Measurements from ENCODE around the gene PARN.
"Not testable (repeated sequence)": the region's sequence is repeated elsewhere in the genome, so short reads cannot be mapped to it uniquely, and the experiment has no call there.

The PARN gene

GRCh38 chr16:14574698-14575415 lies 55.2 kb downstream of the PARN start:
- not testable (repeated sequence) for DNase-seq (ENCODE audit: low read depth in 2 of 2)

- DNase-seq (ENCODE audit: low read depth in 2 of 2): no peak
Observed at GRCh38 chr16:14572535-14572934, 57.5 kb downstream of the PARN start.

GRCh38 chr16:14569213-14569612 lies 60.8 kb downstream of the PARN start:
- no peak for DNase-seq (ENCODE audit: low read depth in 2 of 2)

- DNase-seq (ENCODE audit: low read depth in 2 of 2): no peak
Observed at GRCh38 chr16:14566599-14566998, 63.5 kb downstream of the PARN start.

GRCh38 chr16:14565688-14566025 lies 64.4 kb downstream of the PARN start:
- DNase-seq (ENCODE audit: low read depth in 2 of 2): no peak

GRCh38 chr16:14564861-14565687 lies 65.0 kb downstream of the PARN start:
- no peak for DNase-seq (ENCODE audit: low read depth in 2 of 2)

- DNase-seq (ENCODE audit: low read depth in 2 of 2): no peak
Observed at GRCh38 chr16:14564323-14564722, 65.7 kb downstream of the PARN start.

GRCh38 chr16:14562691-14563491 lies 67.2 kb downstream of the PARN start:
- no peak for DNase-seq (ENCODE audit: low read depth in 2 of 2)

GRCh38 chr16:14560523-14560922 lies 69.5 kb downstream of the PARN start:
- no peak for DNase-seq (ENCODE audit: low read depth in 2 of 2)

GRCh38 chr16:14559809-14560241 lies 70.2 kb downstream of the PARN start:
- no peak for DNase-seq (ENCODE audit: low read depth in 2 of 2)

GRCh38 chr16:14553447-14553846 lies 76.6 kb downstream of the PARN start:
- no peak for DNase-seq (ENCODE audit: low read depth in 2 of 2)

- no peak for DNase-seq (ENCODE audit: low read depth in 2 of 2)
Observed at GRCh38 chr16:14549789-14550153, 80.3 kb downstream of the PARN start.

- DNase-seq (ENCODE audit: low read depth in 2 of 2): no peak
Observed at GRCh38 chr16:14548933-14549788, 80.9 kb downstream of the PARN start.

- DNase-seq (ENCODE audit: low read depth in 2 of 2): no peak
Observed at GRCh38 chr16:14545346-14545884, 84.6 kb downstream of the PARN start.

GRCh38 chr16:14544846-14545245 lies 85.2 kb downstream of the PARN start:
- not testable (repeated sequence) for DNase-seq (ENCODE audit: low read depth in 2 of 2)

GRCh38 chr16:14539631-14540030 lies 90.4 kb downstream of the PARN start:
- DNase-seq (ENCODE audit: low read depth in 2 of 2): no peak

GRCh38 chr16:14539156-14539555 lies 90.9 kb downstream of the PARN start:
- no peak for DNase-seq (ENCODE audit: low read depth in 2 of 2)

- DNase-seq (ENCODE audit: low read depth in 2 of 2): no peak
Observed at GRCh38 chr16:14538604-14539003, 91.5 kb downstream of the PARN start.

- DNase-seq (ENCODE audit: low read depth in 2 of 2): no peak
Observed at GRCh38 chr16:14531613-14532012, 98.4 kb downstream of the PARN start.

GRCh38 chr16:14531101-14531500 lies 99.0 kb downstream of the PARN start:
- DNase-seq (ENCODE audit: low read depth in 2 of 2): no peak

GRCh38 chr16:14530046-14530445 lies 100.0 kb downstream of the PARN start:
- no peak for DNase-seq (ENCODE audit: low read depth in 2 of 2)

Measured in stimulated activated CD8-positive, alpha-beta memory T cell treated with anti-CD3 and anti-CD28 coated beads, Interleukin-15, amount 100 ng/mL, for 4 hours (primary cell).